ENCODE data around the gene TAF10.

- no peak for TF ChIP-seq CTCF (conservative IDR thresholded peaks at IDR 0.05)
- no peak for TF ChIP-seq EZH2 (IDR thresholded peaks at IDR 0.05; ENCODE audit: low read depth)
These were observed 26.4 kb upstream of the TAF10 start for GRCh38 chr11:6638429-6638828.

All from PC-9 (cell line).